GM12874 (cell line): ENCODE measurements around the gene RASA3.

Experiments used
- TF ChIP-seq, protein P1 (sequence below): IDR thresholded peaks from 2 replicates; pipeline ENCODE4 v1.5.1; 2011; ENCODE audit warnings: low read depth, mild to moderate bottlenecking, control low read depth, low read length, moderate library complexity; ENCODE audit not compliant: insufficient read depth

The RASA3 gene

DNA sequence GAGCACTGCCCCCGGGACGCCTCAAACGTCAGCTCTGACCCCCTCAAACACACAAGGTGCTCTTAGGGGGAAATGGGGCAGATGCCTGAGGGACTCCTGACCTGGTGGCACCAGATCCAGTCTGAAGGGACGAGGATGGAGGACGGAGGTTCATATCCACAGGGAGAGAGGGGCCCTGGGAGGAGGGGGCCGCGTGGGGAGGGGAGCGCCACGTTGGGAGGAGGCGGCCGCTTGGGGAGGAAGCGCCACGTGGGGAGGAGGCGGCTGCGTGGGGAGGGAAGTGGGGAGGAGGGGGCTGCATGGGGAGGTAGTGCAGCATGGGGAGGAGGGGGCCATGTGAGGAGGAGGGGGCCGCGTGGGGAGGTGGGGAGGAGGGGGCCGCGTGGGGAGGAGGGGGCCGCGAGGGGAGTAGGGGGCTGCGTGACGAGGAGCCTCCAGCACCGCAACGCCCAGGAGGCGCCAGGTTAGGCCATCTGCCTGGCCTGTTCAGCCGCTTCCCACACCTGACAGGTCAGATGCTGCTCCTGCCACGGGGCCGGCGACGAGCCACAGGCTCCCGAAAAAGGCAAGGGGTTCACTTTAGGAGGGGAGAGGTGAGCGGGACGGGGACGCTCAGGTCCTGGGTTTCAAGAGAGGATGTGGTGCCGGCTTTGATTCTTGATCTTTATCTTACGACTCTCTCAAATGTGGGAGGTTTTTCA is 121.9 kb downstream of the RASA3 start:
- TF ChIP-seq, protein P1, sequence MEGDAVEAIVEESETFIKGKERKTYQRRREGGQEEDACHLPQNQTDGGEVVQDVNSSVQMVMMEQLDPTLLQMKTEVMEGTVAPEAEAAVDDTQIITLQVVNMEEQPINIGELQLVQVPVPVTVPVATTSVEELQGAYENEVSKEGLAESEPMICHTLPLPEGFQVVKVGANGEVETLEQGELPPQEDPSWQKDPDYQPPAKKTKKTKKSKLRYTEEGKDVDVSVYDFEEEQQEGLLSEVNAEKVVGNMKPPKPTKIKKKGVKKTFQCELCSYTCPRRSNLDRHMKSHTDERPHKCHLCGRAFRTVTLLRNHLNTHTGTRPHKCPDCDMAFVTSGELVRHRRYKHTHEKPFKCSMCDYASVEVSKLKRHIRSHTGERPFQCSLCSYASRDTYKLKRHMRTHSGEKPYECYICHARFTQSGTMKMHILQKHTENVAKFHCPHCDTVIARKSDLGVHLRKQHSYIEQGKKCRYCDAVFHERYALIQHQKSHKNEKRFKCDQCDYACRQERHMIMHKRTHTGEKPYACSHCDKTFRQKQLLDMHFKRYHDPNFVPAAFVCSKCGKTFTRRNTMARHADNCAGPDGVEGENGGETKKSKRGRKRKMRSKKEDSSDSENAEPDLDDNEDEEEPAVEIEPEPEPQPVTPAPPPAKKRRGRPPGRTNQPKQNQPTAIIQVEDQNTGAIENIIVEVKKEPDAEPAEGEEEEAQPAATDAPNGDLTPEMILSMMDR: no peak

DNA sequence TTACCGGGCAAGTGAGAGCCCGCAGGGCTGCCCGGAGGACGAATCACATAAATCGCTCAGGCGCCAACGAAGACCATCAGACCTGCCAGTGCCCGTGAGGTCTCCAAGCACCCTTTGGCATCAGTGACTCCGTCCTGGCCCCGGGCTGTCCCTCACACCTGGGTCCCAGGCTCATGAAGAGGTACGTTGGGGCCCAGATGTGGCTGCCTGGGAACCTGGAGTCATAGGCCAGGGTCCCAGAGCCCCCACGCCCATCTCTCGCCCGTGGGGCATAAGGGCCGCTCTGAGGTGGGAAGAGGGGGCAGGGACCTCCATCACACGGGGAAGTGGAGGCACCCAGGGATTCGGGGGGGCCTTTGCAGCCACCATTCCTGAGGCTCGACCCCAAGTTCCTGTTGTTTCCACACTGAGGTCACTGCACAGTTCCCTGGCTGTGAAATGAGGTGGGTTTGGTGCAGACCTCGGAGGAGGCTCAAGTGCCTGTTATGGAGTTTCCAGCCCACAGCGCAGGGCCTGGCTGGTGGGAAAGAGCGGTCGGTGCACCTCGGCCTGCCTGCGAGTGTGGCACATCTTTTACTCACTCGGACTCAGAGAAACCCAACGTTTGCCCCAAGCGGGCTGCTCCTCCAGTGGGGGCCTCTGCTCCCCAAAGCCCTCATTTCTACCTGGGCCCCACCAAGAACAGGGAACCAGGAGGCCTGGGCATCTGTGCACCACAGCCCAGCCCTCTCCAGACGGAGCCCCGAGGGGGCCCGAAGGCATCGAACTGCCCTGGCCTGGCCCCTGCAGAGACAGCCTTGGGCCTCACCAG is 122.6 kb downstream of the RASA3 start:
- TF ChIP-seq, protein P1: no peak

DNA sequence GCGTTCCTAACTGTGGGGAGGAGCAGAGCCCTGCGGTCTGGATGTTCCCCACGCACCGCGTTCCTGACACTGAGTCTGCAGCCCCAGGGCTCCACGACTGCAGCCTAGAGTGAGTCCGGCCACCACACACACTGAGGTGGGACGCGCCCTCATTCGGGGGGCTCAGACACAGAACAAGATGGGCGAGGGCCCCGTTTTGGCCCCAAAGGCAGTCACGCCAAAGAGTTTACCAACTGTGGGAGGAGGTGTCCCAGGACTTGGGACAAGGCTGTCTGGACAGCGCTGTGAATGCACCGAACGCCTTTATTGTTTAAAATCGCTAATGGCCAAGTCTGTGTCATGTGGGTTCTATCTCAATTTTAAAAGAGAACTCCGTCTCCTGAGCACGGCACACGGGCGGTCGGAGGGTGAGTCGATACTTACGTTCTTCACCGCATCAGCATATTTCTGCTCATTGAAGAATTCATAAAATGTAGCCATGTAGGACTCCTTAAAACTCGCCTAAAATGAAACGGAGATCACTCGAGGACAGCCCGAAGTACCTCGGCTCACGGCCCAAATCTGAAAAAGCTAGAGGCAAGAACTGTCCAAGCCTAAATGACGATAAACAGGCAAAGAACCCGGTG is 123.3 kb downstream of the RASA3 start:
- TF ChIP-seq, protein P1: no peak

DNA sequence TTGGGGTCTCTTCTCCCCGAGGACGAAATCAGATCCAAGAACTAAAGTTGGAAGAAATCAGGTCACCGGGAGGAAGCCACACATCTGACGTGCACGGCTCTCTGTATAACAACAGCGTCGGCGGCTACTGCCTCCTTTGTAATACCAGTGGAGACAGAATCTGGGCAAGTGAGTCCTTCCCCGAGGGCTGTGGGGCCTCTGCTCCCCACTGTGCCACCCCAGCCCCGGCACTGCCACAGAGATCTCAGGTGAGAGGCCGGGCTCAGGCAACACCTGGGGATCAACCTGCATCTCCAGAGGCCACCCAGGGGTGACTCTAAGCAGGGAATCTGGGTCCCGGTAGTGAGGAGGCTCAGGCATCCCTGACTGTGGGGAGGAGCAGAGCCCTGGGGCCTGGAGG is 124.9 kb downstream of the RASA3 start:
- TF ChIP-seq, protein P1: no peak

DNA sequence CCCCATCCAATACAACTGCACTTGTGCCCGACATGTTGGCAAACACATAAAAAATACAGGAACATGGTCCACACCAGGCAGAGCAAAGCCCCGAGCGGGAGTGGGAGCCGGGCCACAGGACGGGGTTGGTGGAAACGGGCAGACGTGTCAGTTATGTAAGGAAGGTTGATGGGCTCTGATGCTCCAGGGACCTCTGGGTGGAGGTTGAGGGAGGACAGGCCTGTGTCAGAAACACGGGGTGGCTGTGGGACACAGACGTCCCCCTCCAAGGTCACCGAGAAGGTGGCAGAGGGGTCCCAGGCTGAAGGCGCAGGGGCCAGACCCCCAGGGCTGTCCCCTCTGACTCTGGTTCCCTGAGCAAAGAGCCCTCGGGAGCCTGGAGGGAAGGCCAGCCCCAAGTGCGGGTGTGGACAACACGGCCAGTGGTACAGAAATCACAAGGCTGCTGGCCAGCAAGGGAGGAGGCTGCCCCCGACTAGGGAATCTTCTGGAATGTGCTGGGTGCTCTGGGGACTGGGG is 127.2 kb downstream of the RASA3 start:
- TF ChIP-seq, protein P1: no peak

DNA sequence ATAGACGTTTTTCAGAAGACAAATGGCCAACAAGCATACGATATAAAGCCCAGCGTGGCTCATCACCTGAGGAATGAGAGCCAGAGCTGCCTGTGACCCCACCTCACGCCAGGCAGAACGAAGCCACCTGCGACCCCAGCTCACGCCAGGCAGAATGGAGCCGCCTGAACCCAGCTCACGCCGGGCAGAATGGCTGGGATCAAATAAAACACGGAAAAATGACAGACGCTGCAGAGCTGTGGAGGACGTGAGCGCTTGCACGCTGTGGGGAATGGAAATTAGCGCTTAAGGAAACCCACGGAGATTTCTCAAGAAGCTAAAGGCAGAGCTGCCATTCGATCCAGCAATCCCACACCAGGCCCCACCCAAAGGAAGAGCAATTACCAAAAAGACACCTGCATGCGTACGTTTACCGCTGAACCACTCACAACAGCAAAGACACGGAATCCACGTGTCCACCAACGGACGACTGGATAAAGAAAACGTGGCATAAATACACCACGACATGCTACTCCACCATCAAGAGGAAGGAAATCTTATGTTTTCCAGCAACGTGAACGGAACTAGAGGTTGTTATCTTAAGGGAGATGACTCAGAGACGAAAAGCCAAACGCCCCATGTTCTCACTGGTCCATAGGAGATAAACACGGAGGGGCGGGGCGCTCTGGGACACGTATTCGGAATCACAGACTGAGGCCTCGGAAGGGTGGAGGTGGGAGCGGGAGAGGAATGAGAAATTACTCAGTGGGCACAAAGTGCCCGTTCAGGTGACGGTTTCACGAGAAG is 127.8 kb downstream of the RASA3 start:
- TF ChIP-seq, protein P1: no peak
